Heart left ventricle (tissue), 13 donors: Measurements from ENCODE around the gene CACNA1C.

Source experiments
- CTCF ChIP-seq, 12 donors: fragments of 200-600 bp; sonication (generic) in 4 of 12; IDR thresholded peaks; one replicate each; pipeline versions ENCODE4 v1.5.0 to v1.8.0; 2018 to 2022; ENCODE audit warnings: antibody characterized with exemption in 12 of 12, mild to moderate bottlenecking in 5 of 12
- POLR2A ChIP-seq, 2 donors: fragments of 450-650 bp; IDR thresholded peaks; one replicate each; pipeline ENCODE4 v1.6.1; 2017; ENCODE audit warnings: antibody characterized with exemption in 2 of 2, mild to moderate bottlenecking in 2 of 2, moderate library complexity in 2 of 2
- donor health status: ischemic (EF 13 %, LVEDD 7.1; RV severe dilation, severe dysfunction).
- donor health status: DM: no; HTN: yes; CAD: no.
- donor health status: DM: no; HTN: no; CAD: no.
- donor health status: ischemic (EF 25% LVEDD 6.9; RV normal size, moderate dysfunction).
- donor health status: ischemic (EF 25% LVEDD 5.7; RV mildly dilated, moderate dysfunction).
- donor health status: ischemic (EF 35%, LVEDD 5.7; RV mildly dilated, moderate dysfunction).
- donor health status: nonischemic (EF 11% LVEDD 7.7; RV severe dilation, severe dysfunction).
- donor health status: DM: yes; HTN: yes; CAD: no.
- donor health status: PGD.
- donor health status: ischemic (EF 29% LVEDD 5.4; RV normal size, mild dysfunction).
- donor health status: nonischemic (EF 23%, LVEDD 6.1; RV moderate dilation, normal function).

GRCh38 chr12:2126676-2127406, 74.1 kb downstream of the CACNA1C start:
- TF ChIP-seq CTCF (IDR thresholded peaks at IDR 0.05) (no peak), POLR2A (IDR thresholded peaks at IDR 0.05) (no peak)
